ENCODE results near the gene PIK3C3. TPM values are rescaled to one million over a fixed set of nuclear protein-coding genes. Genes with fewer than 3 reads are reported as not detected.
A peak's percentile ranks its signal among the peaks of the same experiment; 100 is the strongest.

Gene PIK3C3
- total RNA-seq, 2 experiments from 2014 or later, result 8.3 to 22.3 TPM

DNA sequence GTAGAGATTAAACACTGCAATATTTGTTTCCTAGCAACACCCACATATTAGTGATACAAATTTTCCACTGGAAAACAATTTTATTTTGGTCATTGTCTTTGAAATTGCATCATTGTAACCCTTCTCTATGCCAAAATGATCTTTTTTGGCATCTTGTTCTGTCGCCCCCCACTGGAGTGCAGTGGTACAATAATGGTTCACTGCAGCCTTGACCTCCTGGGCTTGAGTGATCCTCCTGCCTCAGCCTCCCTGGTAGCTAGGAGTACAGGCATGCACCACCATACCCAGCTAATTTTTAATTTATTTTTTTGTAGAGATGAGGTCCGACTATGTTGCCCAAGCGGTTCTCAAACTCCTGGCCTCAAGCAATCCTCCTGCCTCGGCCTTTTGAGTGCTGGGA, 117.4 kb downstream of the PIK3C3 start:
- no peak overlapping the region for H3K27ac ChIP-seq (ENCODE audit: low read depth, low read length, poor library complexity, severe bottlenecking)
- H4K20me1 ChIP-seq (ENCODE audit: insufficient read depth, low read length), result no peaks in the 10 kb centered on the region
- H3K4me3 ChIP-seq (ENCODE audit: low read depth, low read length, poor library complexity, severe bottlenecking), result no peak overlapping the region
- POLR2A ChIA-PET, result no interaction called here
- no TSS peak for BruUV-seq (replicated peaks)
- no peak overlapping the region for H2AFZ ChIP-seq (ENCODE audit: low read length)
- CTCF ChIA-PET (ENCODE audit: unreplicated experiment), result no interaction called here
- no peak overlapping the region for H3K4me2 ChIP-seq (ENCODE audit: low read length)
- intact Hi-C loops (cut with micrococcal nuclease; ENCODE audit: unreplicated experiment), result no loop called here
- H3K4me1 ChIP-seq (ENCODE audit: insufficient read depth, low read length, poor library complexity, severe bottlenecking), result no peaks in the 10 kb centered on the region
- no peaks in the 10 kb centered on the region for H3K36me3 ChIP-seq (ENCODE audit: insufficient read depth, low read length)
- TF ChIP-seq, protein P1, sequence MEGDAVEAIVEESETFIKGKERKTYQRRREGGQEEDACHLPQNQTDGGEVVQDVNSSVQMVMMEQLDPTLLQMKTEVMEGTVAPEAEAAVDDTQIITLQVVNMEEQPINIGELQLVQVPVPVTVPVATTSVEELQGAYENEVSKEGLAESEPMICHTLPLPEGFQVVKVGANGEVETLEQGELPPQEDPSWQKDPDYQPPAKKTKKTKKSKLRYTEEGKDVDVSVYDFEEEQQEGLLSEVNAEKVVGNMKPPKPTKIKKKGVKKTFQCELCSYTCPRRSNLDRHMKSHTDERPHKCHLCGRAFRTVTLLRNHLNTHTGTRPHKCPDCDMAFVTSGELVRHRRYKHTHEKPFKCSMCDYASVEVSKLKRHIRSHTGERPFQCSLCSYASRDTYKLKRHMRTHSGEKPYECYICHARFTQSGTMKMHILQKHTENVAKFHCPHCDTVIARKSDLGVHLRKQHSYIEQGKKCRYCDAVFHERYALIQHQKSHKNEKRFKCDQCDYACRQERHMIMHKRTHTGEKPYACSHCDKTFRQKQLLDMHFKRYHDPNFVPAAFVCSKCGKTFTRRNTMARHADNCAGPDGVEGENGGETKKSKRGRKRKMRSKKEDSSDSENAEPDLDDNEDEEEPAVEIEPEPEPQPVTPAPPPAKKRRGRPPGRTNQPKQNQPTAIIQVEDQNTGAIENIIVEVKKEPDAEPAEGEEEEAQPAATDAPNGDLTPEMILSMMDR (conservative IDR thresholded peaks at IDR 0.05; ENCODE audit: low read length), result peak; percentile 37; the same call in 1 of the 2 replicates
- no peak for TF ChIP-seq EZH2phosphoT487 (IDR thresholded peaks at IDR 0.05; ENCODE audit: borderline replicate concordance, low read depth, low read length)
- H3K9me3 ChIP-seq (ENCODE audit: low read length), result no peaks in the 10 kb centered on the region
- H3K79me2 ChIP-seq (ENCODE audit: insufficient read depth, low read depth, low read length), result no peaks in the 10 kb centered on the region
- DNase-seq (ENCODE audit: low spot score), result no peak
- H3K9me2 ChIP-seq (ENCODE audit: insufficient read depth, low read length), result no peaks in the 10 kb centered on the region

DNA sequence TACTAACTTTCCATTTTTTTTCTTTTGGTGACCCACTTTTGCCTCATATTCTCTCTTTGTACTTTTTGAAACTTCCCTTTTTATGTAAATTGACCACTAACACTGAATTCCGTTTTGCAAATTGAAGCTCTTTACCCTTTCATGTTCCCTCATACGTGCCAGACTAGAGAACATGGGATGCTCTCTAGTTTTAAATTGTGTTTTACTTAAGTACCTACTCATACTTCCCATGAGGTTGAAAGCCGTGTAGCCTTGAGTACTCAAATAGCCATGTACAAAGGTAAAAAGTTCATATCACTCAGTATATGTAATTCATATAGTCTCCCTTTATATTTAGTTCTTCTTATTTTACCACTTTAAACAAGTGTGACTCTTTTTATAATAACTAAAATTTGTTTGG, 119.7 kb downstream of the PIK3C3 start:
- Histone ChIP-seq H3K9me3 (ENCODE audit: low read length) (no peaks in the 10 kb centered on the region), H4K20me1 (ENCODE audit: insufficient read depth, low read length) (no peaks in the 10 kb centered on the region), H3K9me2 (ENCODE audit: insufficient read depth, low read length) (no peaks in the 10 kb centered on the region), H3K4me1 (ENCODE audit: insufficient read depth, low read length, poor library complexity, severe bottlenecking) (no peaks in the 10 kb centered on the region), H2AFZ (ENCODE audit: low read length) (no peak overlapping the region), H3K79me2 (ENCODE audit: insufficient read depth, low read depth, low read length) (no peaks in the 10 kb centered on the region), H3K4me2 (ENCODE audit: low read length) (no peak overlapping the region), H3K4me3 (ENCODE audit: low read depth, low read length, poor library complexity, severe bottlenecking) (no peak overlapping the region), H3K27ac (ENCODE audit: low read depth, low read length, poor library complexity, severe bottlenecking) (no peak overlapping the region), H3K36me3 (ENCODE audit: insufficient read depth, low read length) (no peaks in the 10 kb centered on the region; the same call in 1 of the 2 replicates)
- BruUV-seq (replicated peaks), result no TSS peak
- POLR2A ChIA-PET, result no interaction called here
- TF ChIP-seq EZH2phosphoT487 (IDR thresholded peaks at IDR 0.05; ENCODE audit: borderline replicate concordance, low read depth, low read length), result no peak
- intact Hi-C loops (cut with micrococcal nuclease; ENCODE audit: unreplicated experiment), result no loop called here
- DNase-seq (ENCODE audit: low spot score), result no peak
- CTCF ChIA-PET (ENCODE audit: unreplicated experiment), result no interaction called here

DNA sequence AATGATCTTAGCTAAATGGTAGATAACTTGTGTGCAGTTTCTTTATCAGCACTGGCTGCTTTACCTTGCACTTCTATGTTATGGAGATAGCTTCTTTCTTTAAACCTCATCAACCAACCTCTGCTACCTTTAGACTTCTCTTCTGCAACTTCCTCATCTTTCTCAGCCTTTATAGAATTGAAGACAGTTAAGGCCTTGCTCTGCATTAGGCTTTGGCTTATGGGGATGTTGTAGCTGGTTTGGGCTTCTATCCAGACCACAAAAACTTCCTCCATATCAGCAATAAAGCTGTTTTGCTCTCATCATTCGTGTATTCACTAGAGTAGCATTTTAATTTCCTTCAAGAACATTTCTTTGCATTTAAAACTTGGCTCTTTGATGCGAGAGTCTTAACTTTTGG, 123.7 kb downstream of the PIK3C3 start:
- Histone ChIP-seq H4K20me1 (ENCODE audit: insufficient read depth, low read length) (no peaks in the 10 kb centered on the region), H2AFZ (ENCODE audit: low read length) (no peak overlapping the region), H3K9me2 (ENCODE audit: insufficient read depth, low read length) (no peaks in the 10 kb centered on the region), H3K9me3 (ENCODE audit: low read length) (no peaks in the 10 kb centered on the region), H3K79me2 (ENCODE audit: insufficient read depth, low read depth, low read length) (no peaks in the 10 kb centered on the region), H3K4me1 (ENCODE audit: insufficient read depth, low read length, poor library complexity, severe bottlenecking) (no peaks in the 10 kb centered on the region), H3K4me3 (ENCODE audit: low read depth, low read length, poor library complexity, severe bottlenecking) (no peak overlapping the region), H3K36me3 (ENCODE audit: insufficient read depth, low read length) (no peaks in the 10 kb centered on the region; the same call in 1 of the 2 replicates), H3K27ac (ENCODE audit: low read depth, low read length, poor library complexity, severe bottlenecking) (no peak overlapping the region), H3K4me2 (ENCODE audit: low read length) (no peak overlapping the region)
- ChIA-PET CTCF (ENCODE audit: unreplicated experiment) (no interaction called here), POLR2A (interaction anchor here (1.2 kb wide), 1 partner anchor 23 kb away, joined by 3 read pairs; no protein-coding TSS in a partner anchor)
- BruUV-seq (replicated peaks), result no TSS peak
- TF ChIP-seq, protein P1 (conservative IDR thresholded peaks at IDR 0.05; ENCODE audit: low read length), result no peak
- TF ChIP-seq EZH2phosphoT487 (IDR thresholded peaks at IDR 0.05; ENCODE audit: borderline replicate concordance, low read depth, low read length), result no peak
- DNase-seq (ENCODE audit: low spot score), result no peak
- intact Hi-C loops (cut with micrococcal nuclease; ENCODE audit: unreplicated experiment), result no loop called here

All from OCI-LY7 (cell line).